WERI-Rb-1 (cell line): Measurements from ENCODE around the gene NR5A2.

Source experiments
- DNase-seq: peaks from one replicate; pipeline ENCODE4 v3.0.0-alpha.2; 2020
- H3K27ac ChIP-seq: fragments of 250-450 bp; sonication (Bioruptor Pico); 2 replicates; pipeline ENCODE4 v1.5.1; 2020; ENCODE audit warnings: mild to moderate bottlenecking, moderate library complexity
- H3K27me3 ChIP-seq: fragments of 250-450 bp; sonication (Bioruptor Pico); 2 replicates; pipeline ENCODE4 v1.5.1; 2021; ENCODE audit warnings: mild to moderate bottlenecking, low read depth, moderate library complexity; ENCODE audit not compliant: insufficient read depth, severe bottlenecking
- H3K36me3 ChIP-seq: fragments of 250-450 bp; sonication (Bioruptor Pico); 2 replicates; pipeline ENCODE4 v1.5.1; 2020; ENCODE audit warnings: mild to moderate bottlenecking, moderate library complexity
- H3K4me3 ChIP-seq: 2 replicates; pipeline ENCODE4 v1.5.1; 2011; ENCODE audit warnings: low read depth, mild to moderate bottlenecking, control low read depth, low read length
- H3K9me3 ChIP-seq: fragments of 250-450 bp; sonication (Bioruptor Pico); 2 replicates; pipeline ENCODE4 v1.5.1; 2021; ENCODE audit warnings: mild to moderate bottlenecking, moderate library complexity; ENCODE audit not compliant: severe bottlenecking
- CTCF ChIP-seq: IDR thresholded peaks from 2 replicates; pipeline ENCODE4 v1.5.1; 2011; ENCODE audit warnings: low read depth, mild to moderate bottlenecking, control low read depth, inconsistent platforms, low read length

The NR5A2 gene

DNA sequence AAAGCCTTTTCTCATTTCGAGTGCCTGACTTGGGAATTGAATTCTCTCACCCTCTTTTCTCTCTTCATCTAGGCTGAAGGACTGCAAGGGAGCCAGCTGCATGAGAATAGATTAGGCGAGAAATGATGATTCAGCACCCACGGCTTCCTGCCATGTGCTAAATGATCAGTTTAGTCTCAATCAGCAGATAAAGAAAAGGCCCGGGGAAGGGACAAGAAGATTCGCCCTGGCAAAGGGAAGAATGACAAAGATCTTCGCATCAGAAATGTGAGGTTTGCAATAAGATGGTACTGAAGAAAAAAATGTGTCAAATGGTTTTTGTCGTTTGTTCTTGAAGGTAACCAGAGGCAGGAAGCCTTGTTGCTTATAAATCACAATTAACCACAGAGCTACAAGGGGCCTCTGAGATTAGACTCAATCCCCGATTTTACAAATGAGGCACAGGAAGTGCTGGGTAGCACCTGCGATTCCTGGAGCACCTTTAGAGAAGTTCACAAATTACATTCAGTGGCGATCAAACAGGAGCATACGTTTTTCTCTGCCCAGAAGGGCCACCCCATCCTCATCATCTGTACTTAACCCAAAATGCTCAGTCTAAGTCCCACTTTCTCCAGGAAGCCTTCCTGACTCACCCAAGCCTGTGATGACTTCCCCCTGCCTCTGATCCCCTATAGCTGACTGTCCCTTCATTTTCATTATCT is 198.9 kb downstream of the NR5A2 start:
- no peak for DNase-seq
- TF ChIP-seq CTCF = no peak
- Histone ChIP-seq H3K36me3 (no peaks in the 10 kb centered on the region), H3K4me3 (no peak overlapping the region), H3K27me3 (no peaks in the 10 kb centered on the region), H3K27ac (no peak overlapping the region), H3K9me3 (no peaks in the 10 kb centered on the region)

DNA sequence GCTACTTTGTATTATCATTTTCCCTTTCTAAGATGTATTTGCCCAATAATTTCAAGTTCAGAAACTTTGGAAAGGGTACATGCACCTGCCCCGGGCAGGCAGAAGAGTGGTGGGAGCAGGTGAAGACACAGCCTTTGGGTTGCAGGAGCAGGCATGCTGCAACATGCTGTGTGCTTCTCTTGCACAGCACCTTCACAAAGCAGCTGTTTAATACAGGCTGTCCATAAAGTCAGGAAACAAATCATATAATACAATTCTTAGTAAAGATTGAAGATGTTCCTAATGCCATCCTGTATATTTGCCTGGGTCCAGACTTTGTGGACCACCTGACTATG is 199.4 kb downstream of the NR5A2 start:
- DNase-seq = no peak

More for the DNA sequence above, 199.4 kb downstream of the NR5A2 start:
- H3K9me3 ChIP-seq = no peaks in the 10 kb centered on the region
- no peak overlapping the region for H3K4me3 ChIP-seq
- H3K27me3 ChIP-seq = no peaks in the 10 kb centered on the region
- no peaks in the 10 kb centered on the region for H3K36me3 ChIP-seq
- TF ChIP-seq CTCF = no peak
- no peak overlapping the region for H3K27ac ChIP-seq
